Testis (tissue), 2 donors: ENCODE measurements around the gene IMPG1.

Experiments
- CTCF ChIP-seq, 3 experiments: fragments of 450-650 bp in 2 of 3; fragments of 200-600 bp in 1 of 3; sonication (generic) in 1 of 3; IDR thresholded peaks; one replicate each; pipeline ENCODE4 v1.5.1; 2016 to 2019; ENCODE audit warnings: antibody characterized with exemption in 3 of 3, mild to moderate bottlenecking in 2 of 3, moderate library complexity in 1 of 3
- POLR2A ChIP-seq: fragments of 450-650 bp; IDR thresholded peaks from one replicate; pipeline ENCODE4 v1.6.1; 2017; ENCODE audit warnings: antibody characterized with exemption, mild to moderate bottlenecking, moderate library complexity

- TF ChIP-seq CTCF (IDR thresholded peaks at IDR 0.05), result no peak
- TF ChIP-seq POLR2A, result no peak
These were observed 68.3 kb downstream of the IMPG1 start for GRCh38 chr6:76004202-76004601.
